Transverse colon (tissue), 4 donors: ENCODE results near the gene MCC. TPM values are rescaled to one million over a fixed set of nuclear protein-coding genes. Genes with fewer than 3 reads are reported as not detected.

Source experiments
- DNase-seq: peaks from one replicate; pipeline ENCODE4 v3.0.0-alpha.2; 2019
- H3K27ac ChIP-seq, 4 donors: fragments of 200-600 bp; sonication (generic); 2 replicates each; pipeline ENCODE4 v1.5.1; 2016 to 2018; ENCODE audit warnings: inconsistent platforms in 4 of 4
- H3K27me3 ChIP-seq: fragments of 200-600 bp; sonication (generic); 2 replicates; pipeline ENCODE4 v1.5.1; 2017; ENCODE audit warnings: inconsistent platforms
- H3K36me3 ChIP-seq, 4 donors: fragments of 200-600 bp; sonication (generic); 2 replicates each; pipeline ENCODE4 v1.5.1; 2017 to 2019; ENCODE audit warnings: inconsistent platforms in 4 of 4
- H3K4me1 ChIP-seq, 4 donors: fragments of 200-600 bp; sonication (generic); 2 replicates each; pipeline ENCODE4 v1.5.1; 2017 to 2020; ENCODE audit warnings: inconsistent platforms in 4 of 4
- H3K4me3 ChIP-seq, 4 donors: fragments of 200-600 bp; sonication (generic); 1 replicate in 1 of 4; 2 replicates in 3 of 4; pipeline versions ENCODE4 v1.5.1 to v1.6.1; 2017 to 2019; ENCODE audit warnings: inconsistent platforms in 4 of 4
- H3K9me3 ChIP-seq, 2 donors: fragments of 200-600 bp; sonication (generic); 2 replicates each; pipeline ENCODE4 v1.5.1; 2017 to 2019; ENCODE audit warnings: inconsistent platforms in 2 of 2
- EP300 ChIP-seq: sonication (generic); formaldehyde crosslinking; IDR thresholded peaks from one replicate; pipeline ENCODE4 v1.6.1; 2017; ENCODE audit warnings: antibody characterized with exemption, low read depth
- POLR2A ChIP-seq: fragments of 450-650 bp; IDR thresholded peaks from one replicate; pipeline ENCODE4 v1.6.1; 2016; ENCODE audit warnings: antibody characterized with exemption, mild to moderate bottlenecking, moderate library complexity
- POLR2AphosphoS5 ChIP-seq, 3 donors: sonication (generic); formaldehyde crosslinking; IDR thresholded peaks; one replicate each; pipeline ENCODE4 v1.6.1; 2016; ENCODE audit warnings: antibody characterized with exemption in 3 of 3
- WGBS, 2 donors: methylation state at CpG; one replicate each; pipeline ENCODE4 v1.1.5; 2018; ENCODE audit warnings: low coverage in 1 of 2; 5-methylcytosine and 5-hydroxymethylcytosine counted together
- in situ Hi-C, 4 donors: fragments of 200-750 bp; cut with MboI; loops; one replicate each; pipeline versions ENCODE4 v1.15.0 to v1.15.1; 2017; ENCODE audit warnings: low sequenced_read_pairs in 3 of 4, low pct_ligation_motif_present in 1 of 4, low pct_unique_long_range_greater_than_20kb in 1 of 4
- intact Hi-C: fragments of 100-400 bp; cut with DNase I; formaldehyde crosslinking; loops from one replicate; pipeline ENCODE4 v1.15.1; 2023; ENCODE audit warnings: low total_unique reads
- total RNA-seq, 4 donors: library from RNA; depleted of rRNA; stranded (reverse); fragments of >200 nt; gene quantifications; one replicate each; pipeline ENCODE4 v1.1.0, GENCODE V29; 2016
- TF ChIP-seq, protein P1 (sequence below), 5 experiments: fragments of 200-600 bp in 3 of 5; fragments of 450-650 bp in 2 of 5; sonication (generic) in 3 of 5; IDR thresholded peaks; 1 replicate in 2 of 5; 2 replicates in 3 of 5; pipeline ENCODE4 v1.5.1; 2016 to 2017; ENCODE audit warnings: antibody characterized with exemption in 5 of 5, inconsistent platforms in 3 of 5, mild to moderate bottlenecking in 2 of 5, moderate library complexity in 1 of 5

MCC gene
- total RNA-seq, 4 donors from 2014 or later: 2.6 to 28.4 (median 16.4) TPM

GRCh38 chr5:113505181-113505580, 16.9 kb upstream of the MCC start:
- H3K27ac ChIP-seq: no peak overlapping the region
- in situ Hi-C loops: loop anchor here (10.0 to 25.0 kb wide), 3 partner anchors 130 to 518 kb away; partner anchors contain the start of gene DCP2 (in 3 of the 4)

DNA sequence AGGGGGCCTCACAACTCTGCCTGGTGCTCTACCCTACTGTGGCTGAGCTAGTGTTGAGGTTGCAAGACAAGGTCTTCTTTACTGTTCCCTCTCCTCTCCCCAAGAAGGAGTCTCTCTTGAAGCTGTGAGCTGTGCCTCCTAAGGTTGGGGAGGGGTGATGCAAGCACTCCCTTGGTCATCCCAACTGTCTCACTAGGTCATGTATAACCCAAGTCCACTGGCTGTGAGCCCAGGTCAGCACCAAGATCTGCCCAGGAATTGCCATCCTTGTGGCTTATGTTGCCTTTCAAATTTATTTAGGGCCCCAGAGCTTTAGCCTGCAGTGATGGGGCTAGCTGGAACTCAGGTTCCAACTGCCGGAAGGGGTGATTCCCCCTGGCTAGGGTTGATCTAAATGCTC, 14.9 kb upstream of the MCC start:
- H3K4me3 ChIP-seq: no peak overlapping the region
- no peaks in the 10 kb centered on the region for H3K36me3 ChIP-seq
- TF ChIP-seq, protein P1, sequence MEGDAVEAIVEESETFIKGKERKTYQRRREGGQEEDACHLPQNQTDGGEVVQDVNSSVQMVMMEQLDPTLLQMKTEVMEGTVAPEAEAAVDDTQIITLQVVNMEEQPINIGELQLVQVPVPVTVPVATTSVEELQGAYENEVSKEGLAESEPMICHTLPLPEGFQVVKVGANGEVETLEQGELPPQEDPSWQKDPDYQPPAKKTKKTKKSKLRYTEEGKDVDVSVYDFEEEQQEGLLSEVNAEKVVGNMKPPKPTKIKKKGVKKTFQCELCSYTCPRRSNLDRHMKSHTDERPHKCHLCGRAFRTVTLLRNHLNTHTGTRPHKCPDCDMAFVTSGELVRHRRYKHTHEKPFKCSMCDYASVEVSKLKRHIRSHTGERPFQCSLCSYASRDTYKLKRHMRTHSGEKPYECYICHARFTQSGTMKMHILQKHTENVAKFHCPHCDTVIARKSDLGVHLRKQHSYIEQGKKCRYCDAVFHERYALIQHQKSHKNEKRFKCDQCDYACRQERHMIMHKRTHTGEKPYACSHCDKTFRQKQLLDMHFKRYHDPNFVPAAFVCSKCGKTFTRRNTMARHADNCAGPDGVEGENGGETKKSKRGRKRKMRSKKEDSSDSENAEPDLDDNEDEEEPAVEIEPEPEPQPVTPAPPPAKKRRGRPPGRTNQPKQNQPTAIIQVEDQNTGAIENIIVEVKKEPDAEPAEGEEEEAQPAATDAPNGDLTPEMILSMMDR (IDR thresholded peaks at IDR 0.05): no peak
- TF ChIP-seq POLR2AphosphoS5 (IDR thresholded peaks at IDR 0.05) (no peak), POLR2A (no peak), EP300 (no peak)
- H3K27ac ChIP-seq: no peak overlapping the region
- in situ Hi-C loops: loop anchor here (10.0 to 25.0 kb wide), 3 partner anchors 128 to 516 kb away; partner anchors contain the start of gene DCP2 (in 3 of the 4)
- H3K9me3 ChIP-seq: no peaks in the 10 kb centered on the region
- no peaks in the 10 kb centered on the region for H3K27me3 ChIP-seq
- no peak for DNase-seq
- intact Hi-C loops: no loop called here
- H3K4me1 ChIP-seq: no peaks in the 10 kb centered on the region
- WGBS, 2 donors: 100% methylated on average over 1 of the region's 1 CpG; no CpG with 5 or more reads in 1 of the 2 donors

More at GRCh38 chr5:113505181-113505580, 16.9 kb upstream of the MCC start:
- WGBS, 2 donors: 83 to 89% methylated on average over 5 of the region's 5 CpGs
- TF ChIP-seq, protein P1 (IDR thresholded peaks at IDR 0.05): no peak
- TF ChIP-seq POLR2A (no peak), EP300 (no peak), POLR2AphosphoS5 (IDR thresholded peaks at IDR 0.05) (no peak)
- Histone ChIP-seq H3K36me3 (no peaks in the 10 kb centered on the region), H3K27me3 (no peaks in the 10 kb centered on the region), H3K9me3 (no peaks in the 10 kb centered on the region), H3K4me3 (no peak overlapping the region), H3K4me1 (no peaks in the 10 kb centered on the region)
- intact Hi-C loops: no loop called here
- no peak for DNase-seq

- Histone ChIP-seq H3K4me1 (no peaks in the 10 kb centered on the region), H3K27ac (no peak overlapping the region), H3K4me3 (no peak overlapping the region), H3K36me3 (no peaks in the 10 kb centered on the region), H3K27me3 (no peaks in the 10 kb centered on the region), H3K9me3 (no peaks in the 10 kb centered on the region)
- no peak for DNase-seq
- in situ Hi-C loops (loop anchor here (10.0 to 25.0 kb wide), 3 partner anchors 127 to 515 kb away; partner anchors contain the start of gene DCP2 (in 3 of the 4)), intact Hi-C loops (no loop called here)
- WGBS, 2 donors: 97% methylated on average over 3 of the region's 3 CpGs; no CpG with 5 or more reads in 1 of the 2 donors
- TF ChIP-seq POLR2AphosphoS5 (IDR thresholded peaks at IDR 0.05) (no peak), POLR2A (no peak), EP300 (no peak)
- TF ChIP-seq, protein P1 (IDR thresholded peaks at IDR 0.05): no peak
Measured at GRCh38 chr5:113502073-113502472, 13.8 kb upstream of the MCC start.

- H3K9me3 ChIP-seq: peaks cover 0 to 4% of the 10 kb centered on the region in 2 donors
- DNase-seq: no peak
- H3K27ac ChIP-seq: no peak overlapping the region
- 54 to 70% methylated on average over 1 of the region's 1 CpG for WGBS, 2 donors
- no peaks in the 10 kb centered on the region for H3K36me3 ChIP-seq
- in situ Hi-C loops (no loop called here), intact Hi-C loops (no loop called here)
- TF ChIP-seq, protein P1 (IDR thresholded peaks at IDR 0.05): no peak
- TF ChIP-seq EP300: no peak
- TF ChIP-seq POLR2A: no peak
- no peak for TF ChIP-seq POLR2AphosphoS5 (IDR thresholded peaks at IDR 0.05)
- H3K4me3 ChIP-seq: no peak overlapping the region
- H3K27me3 ChIP-seq: peaks cover 10% of the 10 kb centered on the region
- H3K4me1 ChIP-seq: no peaks in the 10 kb centered on the region
Measured at GRCh38 chr5:113495422-113495841, 7.2 kb upstream of the MCC start.
